GM23338 (cell line): ENCODE measurements around the gene ZGLP1. TPM values are rescaled to one million over a fixed set of nuclear protein-coding genes. Genes with fewer than 3 reads are reported as not detected.

Experiments
- EZH2 ChIP-seq: fragments of 200-600 bp; sonication (generic); IDR thresholded peaks from one replicate; pipeline ENCODE4 v1.8.0; 2017; ENCODE audit warnings: antibody characterized with exemption, mild to moderate bottlenecking, low read depth; ENCODE audit not compliant: unreplicated experiment
- polyA plus RNA-seq: library from polyadenylated mRNA; unstranded; fragments of >200 nt; fragmentation: Nextera tagmentation; extraction: Ambion mirVana; gene quantifications from 2 replicates; pipeline ENCODE4 v1.2.1, GENCODE V29; 2016
- small RNA-seq: library from RNA; depleted of rRNA; stranded (forward); fragments of <200 nt; gene quantifications from one replicate; pipeline ENCODE3, GENCODE V24; 2014; ENCODE audit warnings: low replicate concordance
- total RNA-seq: library from RNA; depleted of rRNA; stranded (reverse); fragments of >200 nt; shearing (Covaris generic); gene quantifications from 2 replicates; pipeline ENCODE4 v1.2.3, GENCODE V29; 2014; rRNA removed
- TF ChIP-seq, protein P1 (sequence below): fragments of 250-450 bp; sonication (Bioruptor Pico); IDR thresholded peaks from 2 replicates; pipeline ENCODE4 v1.5.0; 2020; ENCODE audit warnings: mild to moderate bottlenecking, moderate library complexity

The ZGLP1 gene
- total and polyA plus RNA-seq, 2 experiments from 2014 or later = 1.5 to 5.3 TPM

DNA sequence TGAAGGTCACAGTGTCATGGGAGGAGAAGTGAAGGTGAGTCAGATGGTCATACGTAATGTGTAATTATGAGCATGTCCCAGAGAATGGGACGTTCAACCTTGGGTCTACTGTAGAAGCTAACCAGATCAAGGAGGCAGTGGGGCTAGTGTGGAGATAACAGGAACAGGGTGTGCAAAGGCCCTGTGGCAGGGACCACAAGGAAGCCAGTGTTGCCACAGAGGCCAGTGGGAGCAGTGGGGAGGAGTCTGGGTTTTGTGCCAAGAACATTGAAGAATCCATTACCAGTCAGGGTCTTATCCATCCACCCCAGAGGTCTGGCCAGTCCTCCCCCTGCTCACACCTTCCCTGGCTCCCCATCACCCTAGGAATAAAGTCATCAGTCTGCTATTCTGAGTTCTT, 54.3 kb downstream of the ZGLP1 start (continued):
- TF ChIP-seq, protein P1, sequence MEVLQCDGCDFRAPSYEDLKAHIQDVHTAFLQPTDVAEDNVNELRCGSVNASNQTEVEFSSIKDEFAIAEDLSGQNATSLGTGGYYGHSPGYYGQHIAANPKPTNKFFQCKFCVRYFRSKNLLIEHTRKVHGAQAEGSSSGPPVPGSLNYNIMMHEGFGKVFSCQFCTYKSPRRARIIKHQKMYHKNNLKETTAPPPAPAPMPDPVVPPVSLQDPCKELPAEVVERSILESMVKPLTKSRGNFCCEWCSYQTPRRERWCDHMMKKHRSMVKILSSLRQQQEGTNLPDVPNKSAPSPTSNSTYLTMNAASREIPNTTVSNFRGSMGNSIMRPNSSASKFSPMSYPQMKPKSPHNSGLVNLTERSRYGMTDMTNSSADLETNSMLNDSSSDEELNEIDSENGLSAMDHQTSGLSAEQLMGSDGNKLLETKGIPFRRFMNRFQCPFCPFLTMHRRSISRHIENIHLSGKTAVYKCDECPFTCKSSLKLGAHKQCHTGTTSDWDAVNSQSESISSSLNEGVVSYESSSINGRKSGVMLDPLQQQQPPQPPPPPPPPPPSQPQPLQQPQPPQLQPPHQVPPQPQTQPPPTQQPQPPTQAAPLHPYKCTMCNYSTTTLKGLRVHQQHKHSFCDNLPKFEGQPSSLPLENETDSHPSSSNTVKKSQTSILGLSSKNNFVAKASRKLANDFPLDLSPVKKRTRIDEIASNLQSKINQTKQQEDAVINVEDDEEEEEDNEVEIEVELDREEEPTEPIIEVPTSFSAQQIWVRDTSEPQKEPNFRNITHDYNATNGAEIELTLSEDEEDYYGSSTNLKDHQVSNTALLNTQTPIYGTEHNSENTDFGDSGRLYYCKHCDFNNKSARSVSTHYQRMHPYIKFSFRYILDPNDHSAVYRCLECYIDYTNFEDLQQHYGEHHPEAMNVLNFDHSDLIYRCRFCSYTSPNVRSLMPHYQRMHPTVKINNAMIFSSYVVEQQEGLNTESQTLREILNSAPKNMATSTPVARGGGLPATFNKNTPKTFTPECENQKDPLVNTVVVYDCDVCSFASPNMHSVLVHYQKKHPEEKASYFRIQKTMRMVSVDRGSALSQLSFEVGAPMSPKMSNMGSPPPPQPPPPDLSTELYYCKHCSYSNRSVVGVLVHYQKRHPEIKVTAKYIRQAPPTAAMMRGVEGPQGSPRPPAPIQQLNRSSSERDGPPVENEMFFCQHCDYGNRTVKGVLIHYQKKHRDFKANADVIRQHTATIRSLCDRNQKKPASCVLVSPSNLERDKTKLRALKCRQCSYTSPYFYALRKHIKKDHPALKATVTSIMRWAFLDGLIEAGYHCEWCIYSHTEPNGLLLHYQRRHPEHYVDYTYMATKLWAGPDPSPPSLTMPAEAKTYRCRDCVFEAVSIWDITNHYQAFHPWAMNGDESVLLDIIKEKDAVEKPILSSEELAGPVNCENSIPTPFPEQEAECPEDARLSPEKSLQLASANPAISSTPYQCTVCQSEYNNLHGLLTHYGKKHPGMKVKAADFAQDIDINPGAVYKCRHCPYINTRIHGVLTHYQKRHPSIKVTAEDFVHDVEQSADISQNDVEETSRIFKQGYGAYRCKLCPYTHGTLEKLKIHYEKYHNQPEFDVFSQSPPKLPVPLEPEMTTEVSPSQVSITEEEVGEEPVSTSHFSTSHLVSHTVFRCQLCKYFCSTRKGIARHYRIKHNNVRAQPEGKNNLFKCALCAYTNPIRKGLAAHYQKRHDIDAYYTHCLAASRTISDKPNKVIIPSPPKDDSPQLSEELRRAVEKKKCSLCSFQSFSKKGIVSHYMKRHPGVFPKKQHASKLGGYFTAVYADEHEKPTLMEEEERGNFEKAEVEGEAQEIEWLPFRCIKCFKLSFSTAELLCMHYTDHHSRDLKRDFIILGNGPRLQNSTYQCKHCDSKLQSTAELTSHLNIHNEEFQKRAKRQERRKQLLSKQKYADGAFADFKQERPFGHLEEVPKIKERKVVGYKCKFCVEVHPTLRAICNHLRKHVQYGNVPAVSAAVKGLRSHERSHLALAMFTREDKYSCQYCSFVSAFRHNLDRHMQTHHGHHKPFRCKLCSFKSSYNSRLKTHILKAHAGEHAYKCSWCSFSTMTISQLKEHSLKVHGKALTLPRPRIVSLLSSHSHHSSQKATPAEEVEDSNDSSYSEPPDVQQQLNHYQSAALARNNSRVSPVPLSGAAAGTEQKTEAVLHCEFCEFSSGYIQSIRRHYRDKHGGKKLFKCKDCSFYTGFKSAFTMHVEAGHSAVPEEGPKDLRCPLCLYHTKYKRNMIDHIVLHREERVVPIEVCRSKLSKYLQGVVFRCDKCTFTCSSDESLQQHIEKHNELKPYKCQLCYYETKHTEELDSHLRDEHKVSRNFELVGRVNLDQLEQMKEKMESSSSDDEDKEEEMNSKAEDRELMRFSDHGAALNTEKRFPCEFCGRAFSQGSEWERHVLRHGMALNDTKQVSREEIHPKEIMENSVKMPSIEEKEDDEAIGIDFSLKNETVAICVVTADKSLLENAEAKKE = no peak
- no peak for TF ChIP-seq EZH2

Small RNA genes within 50 kb of the gene (small RNA-seq; reads per million reads assigned to genes)
- gene AC011511.1 (not detected), gene AC011511.4 (not detected)

Other genes starting within 250 kb of the ZGLP1 start
- 21.9 and 31.7 TPM in 2 replicates for gene SHFL, start 223.5 kb downstream of the ZGLP1 start, total RNA-seq
- gene SHFL, start 223.5 kb downstream of the ZGLP1 start, polyA plus RNA-seq = 32.1 and 33.6 TPM in 2 replicates
- not detected in 2 replicates for gene ANGPTL6, start 207.1 kb downstream of the ZGLP1 start, total RNA-seq
- 0.17 TPM in 1 of 2 replicates, not detected in the other for gene ANGPTL6, start 207.1 kb downstream of the ZGLP1 start, polyA plus RNA-seq
- gene PPAN, start 203.5 kb downstream of the ZGLP1 start, total RNA-seq = 56.5 and 71.8 TPM in 2 replicates
- 76.9 and 81.9 TPM in 2 replicates for gene PPAN, start 203.5 kb downstream of the ZGLP1 start, polyA plus RNA-seq
- 1.2 and 4.0 TPM in 2 replicates for gene P2RY11, start 198.1 kb downstream of the ZGLP1 start, total RNA-seq
- 3.4 and 4.3 TPM in 2 replicates for gene P2RY11, start 198.1 kb downstream of the ZGLP1 start, polyA plus RNA-seq
- 299 and 328 TPM in 2 replicates for gene EIF3G, start 189.9 kb downstream of the ZGLP1 start, total RNA-seq
- 238 and 244 TPM in 2 replicates for gene EIF3G, start 189.9 kb downstream of the ZGLP1 start, polyA plus RNA-seq
- gene DNMT1, start 114.9 kb downstream of the ZGLP1 start, total RNA-seq = 224 and 238 TPM in 2 replicates
- 589 and 593 TPM in 2 replicates for gene DNMT1, start 114.9 kb downstream of the ZGLP1 start, polyA plus RNA-seq
- 13.2 and 13.9 TPM in 2 replicates for gene S1PR2, start 78.5 kb downstream of the ZGLP1 start, total RNA-seq
- 8.9 and 9.2 TPM in 2 replicates for gene S1PR2, start 78.5 kb downstream of the ZGLP1 start, polyA plus RNA-seq
- gene MRPL4, start 57.6 kb downstream of the ZGLP1 start, total RNA-seq = 152 and 171 TPM in 2 replicates
- gene MRPL4, start 57.6 kb downstream of the ZGLP1 start, polyA plus RNA-seq = 92.0 and 102 TPM in 2 replicates
- 3.5 and 3.6 TPM in 2 replicates for gene ICAM1, start 38.7 kb downstream of the ZGLP1 start, total RNA-seq
- gene ICAM1, start 38.7 kb downstream of the ZGLP1 start, polyA plus RNA-seq = 1.0 and 1.6 TPM in 2 replicates
- gene ICAM4, start 22.9 kb downstream of the ZGLP1 start, total RNA-seq = 1.0 and 3.8 TPM in 2 replicates
- gene ICAM4, start 22.9 kb downstream of the ZGLP1 start, polyA plus RNA-seq = 0.81 and 0.96 TPM in 2 replicates
- gene ICAM5, start 19.9 kb downstream of the ZGLP1 start, total RNA-seq = 2.7 and 4.6 TPM in 2 replicates
- gene ICAM5, start 19.9 kb downstream of the ZGLP1 start, polyA plus RNA-seq = 0.47 and 0.78 TPM in 2 replicates
- 27.3 and 28.7 TPM in 2 replicates for gene FDX2, start 6.2 kb upstream of the ZGLP1 start, total RNA-seq
- gene FDX2, start 6.2 kb upstream of the ZGLP1 start, polyA plus RNA-seq = 29.7 and 35.0 TPM in 2 replicates
- gene RAVER1, start 23.7 kb upstream of the ZGLP1 start, total RNA-seq = 88.3 and 96.7 TPM in 2 replicates
- gene RAVER1, start 23.7 kb upstream of the ZGLP1 start, polyA plus RNA-seq = 23.6 and 25.5 TPM in 2 replicates
- gene ICAM3, start 29.8 kb upstream of the ZGLP1 start, total RNA-seq = 9.6 TPM in 2 replicates
- 14.7 and 19.2 TPM in 2 replicates for gene ICAM3, start 29.8 kb upstream of the ZGLP1 start, polyA plus RNA-seq
- gene TYK2, start 70.8 kb upstream of the ZGLP1 start, total RNA-seq = 22.2 and 29.1 TPM in 2 replicates
- 30.7 and 35.9 TPM in 2 replicates for gene TYK2, start 70.8 kb upstream of the ZGLP1 start, polyA plus RNA-seq
- 163 and 183 TPM in 2 replicates for gene CDC37, start 93.7 kb upstream of the ZGLP1 start, total RNA-seq
- 270 and 280 TPM in 2 replicates for gene CDC37, start 93.7 kb upstream of the ZGLP1 start, polyA plus RNA-seq
- 5.2 and 5.4 TPM in 2 replicates for gene PDE4A, start 110.7 kb upstream of the ZGLP1 start, total RNA-seq
- 5.2 and 5.4 TPM in 2 replicates for gene PDE4A, start 110.7 kb upstream of the ZGLP1 start, polyA plus RNA-seq
- gene KEAP1, start 193.5 kb upstream of the ZGLP1 start, total RNA-seq = 71.5 and 77.5 TPM in 2 replicates
- gene KEAP1, start 193.5 kb upstream of the ZGLP1 start, polyA plus RNA-seq = 46.5 and 57.8 TPM in 2 replicates
- gene S1PR5, start 207.6 kb upstream of the ZGLP1 start, total RNA-seq = 3.1 and 8.0 TPM in 2 replicates
- 4.6 and 4.8 TPM in 2 replicates for gene S1PR5, start 207.6 kb upstream of the ZGLP1 start, polyA plus RNA-seq
- gene ATG4D, start 234.1 kb upstream of the ZGLP1 start, total RNA-seq = 53.2 and 55.5 TPM in 2 replicates
- 15.1 and 19.1 TPM in 2 replicates for gene ATG4D, start 234.1 kb upstream of the ZGLP1 start, polyA plus RNA-seq